SH-SY5Y (cell line): ENCODE measurements around the gene POFUT1.

Experiments
- GATA2 ChIP-seq: IDR thresholded peaks from 2 replicates; pipeline ENCODE4 v1.6.1; 2011; ENCODE audit warnings: mild to moderate bottlenecking, low read depth, low read length
- GATA3 ChIP-seq: IDR thresholded peaks from 2 replicates; pipeline ENCODE4 v1.6.1; 2011; ENCODE audit warnings: low read depth, mild to moderate bottlenecking, low read length, moderate library complexity

Gene POFUT1

GRCh38 chr20:32207626-32208498 lies at the start of gene POFUT1, which contains the start of gene PLAGL2:
Gene POFUT1, plus strand, starts transcription at chr20:32207880. Its CDS starts 62 bp downstream, at chr20:32207942.
Gene PLAGL2, minus strand, starts transcription at chr20:32207743. Its CDS starts 5,565 bp downstream, at chr20:32202178.
- TF ChIP-seq GATA2 (no peak), GATA3 (no peak)

- no peak for TF ChIP-seq GATA3
- TF ChIP-seq GATA2, result no peak
Measured at GRCh38 chr20:32158351-32158750, 49.3 kb upstream of the POFUT1 start.

- TF ChIP-seq GATA2 (no peak), GATA3 (no peak)
Measured at GRCh38 chr20:32158943-32159660, 48.6 kb upstream of the POFUT1 start.

GRCh38 chr20:32159766-32160221 lies 47.9 kb upstream of the POFUT1 start:
- TF ChIP-seq GATA3, result no peak
- no peak for TF ChIP-seq GATA2

- TF ChIP-seq GATA2, result no peak
- no peak for TF ChIP-seq GATA3
Measured at GRCh38 chr20:32160341-32160740, 47.3 kb upstream of the POFUT1 start.

- TF ChIP-seq GATA3 (no peak), GATA2 (no peak)
Measured at GRCh38 chr20:32162351-32162750, 45.3 kb upstream of the POFUT1 start.

- TF ChIP-seq GATA2 (no peak), GATA3 (no peak)
Measured at GRCh38 chr20:32163951-32164350, 43.7 kb upstream of the POFUT1 start.

GRCh38 chr20:32164984-32165735 lies 42.5 kb upstream of the POFUT1 start:
- no peak for TF ChIP-seq GATA3
- no peak for TF ChIP-seq GATA2

GRCh38 chr20:32165836-32166545 lies 41.7 kb upstream of the POFUT1 start:
- TF ChIP-seq GATA3 (no peak), GATA2 (no peak)

- TF ChIP-seq GATA2 (no peak), GATA3 (no peak)
Measured at GRCh38 chr20:32167552-32167951, 40.1 kb upstream of the POFUT1 start.

- TF ChIP-seq GATA2 (no peak), GATA3 (no peak)
Measured at GRCh38 chr20:32168184-32168910, 39.3 kb upstream of the POFUT1 start.

GRCh38 chr20:32179515-32179914 lies 28.2 kb upstream of the POFUT1 start:
- TF ChIP-seq GATA2 (no peak), GATA3 (no peak)

GRCh38 chr20:32179934-32180333 lies 27.7 kb upstream of the POFUT1 start:
- TF ChIP-seq GATA3 (no peak), GATA2 (no peak)
